Activated CD4-positive, alpha-beta T cell treated with anti-CD3 and anti-CD28 coated beads for 36 hours (primary cell): ENCODE data around the gene ACSM6. TPM values are rescaled to one million over a fixed set of nuclear protein-coding genes. Genes with fewer than 3 reads are reported as not detected.

Source experiments
- ATAC-seq: fragments of 200-7000 bp; cut with Tn5 transposase; one replicate; pipeline ENCODE4 v1.10.0; 2021; ENCODE audit warnings: mild to moderate bottlenecking, moderate library complexity
- CTCF ChIA-PET: fragments of 350-600 bp; sonication (Branson Sonifier 250); formaldehyde crosslinking; loops from one replicate; lab custom pipeline; 2021; ENCODE audit warnings: antibody characterized with exemption; lab: Charles Lee
- POLR2A ChIA-PET: fragments of 350-600 bp; sonication (Branson Sonifier 250); formaldehyde crosslinking; loops from one replicate; lab custom pipeline; 2021; ENCODE audit warnings: antibody characterized with exemption, inconsistent platforms; lab: Charles Lee
- DNase-seq: peaks from one replicate; pipeline ENCODE4 v3.0.0-alpha.2; 2020
- H3K27ac Mint-ChIP-seq: one replicate; pipeline ENCODE4 v1.8.0; 2021; ENCODE audit warnings: mixed read lengths
- H3K27me3 Mint-ChIP-seq: one replicate; pipeline ENCODE4 v1.8.0; 2021; ENCODE audit warnings: mixed read lengths
- H3K36me3 Mint-ChIP-seq: one replicate; pipeline ENCODE4 v1.8.0; 2021; ENCODE audit warnings: low read depth, mixed read lengths
- H3K4me1 Mint-ChIP-seq: one replicate; pipeline ENCODE4 v1.8.0; 2021; ENCODE audit warnings: mixed read lengths
- H3K4me3 Mint-ChIP-seq: one replicate; pipeline ENCODE4 v1.8.0; 2021; ENCODE audit warnings: mild to moderate bottlenecking, moderate library complexity, mixed read lengths
- H3K9me3 Mint-ChIP-seq: one replicate; pipeline ENCODE4 v1.8.0; 2021; ENCODE audit warnings: low read depth, mixed read lengths
- intact Hi-C, 2 experiments: fragments of 100-400 bp; cut with DNase I in 1 of 2; cut with micrococcal nuclease in 1 of 2; formaldehyde crosslinking; loops; one replicate each; pipeline versions ENCODE4 v1.14.2 to v1.15.1; 2022 to 2024; cut with DNase I, micrococcal nuclease
- total RNA-seq, 2 experiments: library from RNA; stranded (reverse); gene quantifications; one replicate each; pipeline ENCODE4 v1.2.3, GENCODE V29; 2021

ACSM6 gene, protein sequence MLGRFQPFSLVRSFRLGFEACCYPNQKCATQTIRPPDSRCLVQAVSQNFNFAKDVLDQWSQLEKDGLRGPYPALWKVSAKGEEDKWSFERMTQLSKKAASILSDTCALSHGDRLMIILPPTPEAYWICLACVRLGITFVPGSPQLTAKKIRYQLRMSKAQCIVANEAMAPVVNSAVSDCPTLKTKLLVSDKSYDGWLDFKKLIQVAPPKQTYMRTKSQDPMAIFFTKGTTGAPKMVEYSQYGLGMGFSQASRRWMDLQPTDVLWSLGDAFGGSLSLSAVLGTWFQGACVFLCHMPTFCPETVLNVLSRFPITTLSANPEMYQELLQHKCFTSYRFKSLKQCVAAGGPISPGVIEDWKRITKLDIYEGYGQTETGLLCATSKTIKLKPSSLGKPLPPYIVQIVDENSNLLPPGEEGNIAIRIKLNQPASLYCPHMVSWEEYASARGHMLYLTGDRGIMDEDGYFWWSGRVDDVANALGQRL
- not detected for total RNA-seq

DNA sequence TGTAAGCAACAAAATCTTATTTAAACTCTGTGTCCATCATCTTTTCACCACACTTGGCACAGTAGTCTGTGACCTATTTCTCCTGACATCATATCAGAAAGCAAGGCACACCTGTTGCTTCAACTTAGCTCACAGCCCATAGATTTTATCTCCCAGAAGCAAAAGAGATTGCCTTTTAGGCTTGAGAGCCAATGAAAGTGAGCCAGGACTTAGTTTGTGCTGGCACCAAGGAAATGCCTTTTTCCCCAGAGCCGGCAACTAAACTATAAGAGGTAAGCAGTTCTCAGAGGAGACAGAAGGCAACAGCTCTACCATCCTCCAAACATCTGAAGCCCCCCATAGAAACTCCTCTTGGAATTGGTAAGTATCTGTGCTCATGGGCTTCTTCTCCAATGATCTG is at the start of gene ACSM6:
TSS of gene ACSM6 (plus strand) at position 295 of the 400 bp plus-strand sequence. CDS start 248 bp downstream, outside the sequence.
- intact Hi-C loops, result no loop called here
- ATAC-seq (no peak), DNase-seq (no peak)
- H3K27me3 Mint-ChIP-seq, result no peaks in the 10 kb centered on the region
- no peak within 1 kb of the TSS for H3K27ac Mint-ChIP-seq
- no peaks in the 10 kb centered on the region for H3K9me3 Mint-ChIP-seq
- no peaks in the 10 kb centered on the region for H3K4me1 Mint-ChIP-seq
- CTCF ChIA-PET, result interaction anchor here (0.6 to 1.2 kb wide), 2 partner anchors 9 to 49 kb away, joined by 3 read pairs; no protein-coding TSS in a partner anchor
- no peaks in the 10 kb centered on the region for H3K36me3 Mint-ChIP-seq
- H3K4me3 Mint-ChIP-seq, result no peak within 1 kb of the TSS
- POLR2A ChIA-PET, result no interaction called here

DNA sequence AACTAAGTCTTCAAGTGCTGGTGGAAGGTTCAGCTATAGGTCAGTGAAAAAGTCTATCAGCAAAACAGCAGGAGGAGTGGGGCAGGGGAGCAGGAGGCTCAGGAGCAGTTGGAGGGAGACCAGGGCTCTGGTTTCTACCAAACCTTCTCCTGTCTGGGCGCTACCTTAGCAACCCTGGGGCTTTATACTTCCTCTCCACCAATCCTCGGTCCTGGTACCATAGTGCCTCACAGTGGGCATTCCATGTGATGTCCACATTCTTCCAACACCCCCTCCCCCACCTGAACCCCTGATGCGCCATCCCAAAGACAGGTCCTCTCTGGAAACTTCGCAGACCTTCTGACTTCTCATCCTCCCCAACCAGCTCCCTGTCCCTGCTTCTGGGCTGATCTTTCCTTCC is 25.3 kb upstream of the ACSM6 start:
- Mint-ChIP-seq H3K27me3 (peaks cover 3% of the 10 kb centered on the region), H3K4me3 (no peak overlapping the region), H3K36me3 (no peaks in the 10 kb centered on the region), H3K27ac (no peak overlapping the region), H3K4me1 (no peaks in the 10 kb centered on the region), H3K9me3 (peaks cover 3% of the 10 kb centered on the region)
- CTCF ChIA-PET, result no interaction called here
- ATAC-seq, result no peak
- POLR2A ChIA-PET, result no interaction called here
- DNase-seq, result no peak
- intact Hi-C loops, result no loop called here

DNA sequence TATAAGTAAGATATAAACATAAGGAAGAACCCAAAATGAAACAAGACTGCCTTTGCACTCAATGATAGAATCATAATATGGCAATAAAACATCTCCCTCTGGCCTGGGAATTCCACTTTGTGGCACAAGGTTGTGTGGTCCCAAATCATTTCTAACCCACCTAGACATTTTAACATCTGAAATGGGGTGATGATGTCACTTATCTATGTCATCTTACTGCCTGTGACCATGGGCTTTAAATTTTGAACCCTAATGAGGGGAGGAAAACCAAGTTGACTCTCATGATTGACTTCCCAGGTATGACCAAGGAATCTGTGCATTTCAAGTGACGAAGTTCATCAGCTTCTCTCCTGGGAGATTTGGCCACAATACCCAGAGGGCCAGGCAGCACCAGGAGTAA is 24.5 kb upstream of the ACSM6 start:
- Mint-ChIP-seq H3K9me3 (no peaks in the 10 kb centered on the region), H3K27ac (no peak overlapping the region), H3K4me3 (no peak overlapping the region), H3K36me3 (no peaks in the 10 kb centered on the region), H3K4me1 (no peaks in the 10 kb centered on the region), H3K27me3 (no peaks in the 10 kb centered on the region)
- no peak for DNase-seq
- intact Hi-C loops, result no loop called here
- CTCF ChIA-PET, result no interaction called here
- no peak for ATAC-seq
- POLR2A ChIA-PET, result no interaction called here

DNA sequence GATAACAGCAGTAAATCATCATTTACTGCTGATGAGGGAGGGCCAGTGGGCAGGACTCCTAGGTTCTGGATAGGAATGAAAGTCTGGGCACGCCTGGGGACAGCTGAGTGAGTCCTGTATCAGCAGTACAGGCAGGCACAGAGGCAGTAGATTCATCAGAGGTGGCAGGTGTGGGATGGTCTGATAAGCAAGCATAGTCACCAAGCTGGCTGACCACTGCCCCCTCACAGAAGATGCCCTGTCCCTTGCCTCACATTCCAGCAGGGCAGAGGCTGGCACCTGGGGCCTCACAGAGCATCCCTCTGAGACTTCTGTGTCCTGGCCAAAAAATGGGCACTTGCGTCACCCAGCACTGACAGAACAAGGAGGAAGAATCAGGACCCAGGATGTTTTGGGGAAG is 23.2 kb upstream of the ACSM6 start:
- CTCF ChIA-PET, result no interaction called here
- POLR2A ChIA-PET, result no interaction called here
- Mint-ChIP-seq H3K36me3 (no peaks in the 10 kb centered on the region), H3K27ac (no peak overlapping the region), H3K9me3 (no peaks in the 10 kb centered on the region), H3K4me3 (no peak overlapping the region), H3K4me1 (no peaks in the 10 kb centered on the region), H3K27me3 (no peaks in the 10 kb centered on the region)
- DNase-seq, result no peak
- no peak for ATAC-seq
- intact Hi-C loops, result no loop called here

DNA sequence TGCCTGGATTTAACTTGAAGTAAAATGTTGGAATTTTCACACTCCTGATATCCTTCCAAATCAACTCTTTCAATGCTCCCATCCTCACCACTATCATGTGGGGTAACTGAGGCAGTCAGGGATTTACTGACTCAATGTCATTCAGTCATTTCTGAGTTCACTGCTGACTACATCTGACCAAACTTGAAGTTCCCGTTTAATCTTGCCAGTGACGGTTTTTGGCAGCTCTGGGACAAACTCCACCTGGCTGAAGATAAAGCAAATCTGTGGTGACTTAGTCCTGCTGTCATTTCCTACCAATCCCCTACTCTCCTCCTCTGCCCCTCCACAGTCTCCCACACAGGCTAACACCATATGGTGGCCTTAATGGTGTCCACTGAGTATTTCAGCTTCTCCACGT is 22.7 kb upstream of the ACSM6 start:
- Mint-ChIP-seq H3K4me1 (no peaks in the 10 kb centered on the region), H3K36me3 (no peaks in the 10 kb centered on the region), H3K9me3 (peaks cover 1% of the 10 kb centered on the region), H3K27ac (no peak overlapping the region), H3K4me3 (no peak overlapping the region), H3K27me3 (peaks cover 3% of the 10 kb centered on the region)
- DNase-seq, result no peak
- ChIA-PET POLR2A (no interaction called here), CTCF (no interaction called here)
- no peak for ATAC-seq
- intact Hi-C loops, result no loop called here

DNA sequence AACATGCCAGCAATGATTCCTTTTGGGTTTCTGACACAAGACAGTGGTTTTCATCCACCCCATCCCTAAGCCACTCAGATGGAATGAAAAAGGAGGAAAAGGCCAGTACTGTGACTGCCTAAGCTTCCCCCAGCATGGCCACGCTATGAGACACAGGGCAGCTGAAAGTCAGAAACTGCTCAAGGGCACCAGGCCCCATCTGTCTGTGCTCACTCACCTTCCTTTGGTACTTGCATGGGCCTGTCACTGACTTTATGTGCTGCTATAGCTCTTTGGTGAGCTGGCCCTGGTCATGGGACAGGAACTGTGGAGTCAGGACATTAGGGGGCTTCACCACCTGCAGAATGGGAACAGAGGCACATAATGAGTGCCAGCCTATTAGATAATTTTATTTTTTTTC is 21.2 kb upstream of the ACSM6 start:
- POLR2A ChIA-PET, result no interaction called here
- Mint-ChIP-seq H3K36me3 (no peaks in the 10 kb centered on the region), H3K4me3 (no peak overlapping the region), H3K27ac (no peak overlapping the region), H3K9me3 (peaks cover 1% of the 10 kb centered on the region), H3K27me3 (peaks cover 3% of the 10 kb centered on the region), H3K4me1 (no peaks in the 10 kb centered on the region)
- ATAC-seq, result no peak
- DNase-seq, result no peak
- CTCF ChIA-PET, result interaction anchor here (0.6 to 0.8 kb wide), 2 partner anchors 10 to 70 kb away, joined by 3 read pairs; no protein-coding TSS in a partner anchor
- intact Hi-C loops, result no loop called here

DNA sequence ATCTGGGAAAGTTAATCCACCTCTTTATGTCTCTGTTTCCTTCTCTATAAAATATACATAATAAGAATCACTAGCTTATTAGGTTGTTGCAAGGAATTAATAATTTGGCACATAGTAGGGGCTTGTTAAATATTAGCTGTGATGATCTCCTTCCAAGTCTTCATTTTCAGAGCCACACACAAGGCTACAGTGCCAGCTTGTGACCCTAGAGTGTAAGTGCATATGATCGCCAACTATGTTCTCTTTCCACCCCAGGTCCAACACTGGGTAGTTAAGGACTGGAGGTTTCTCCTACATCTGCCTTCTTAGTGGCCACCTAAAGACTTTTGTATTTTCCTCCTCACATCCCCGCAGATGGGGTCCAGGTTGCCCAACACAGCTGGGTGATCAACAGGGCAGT is 17.9 kb upstream of the ACSM6 start:
- H3K9me3 Mint-ChIP-seq, result peaks cover 1% of the 10 kb centered on the region
- H3K27ac Mint-ChIP-seq, result no peak overlapping the region
- POLR2A ChIA-PET, result no interaction called here
- no peak for DNase-seq
- H3K4me3 Mint-ChIP-seq, result no peak overlapping the region
- CTCF ChIA-PET, result no interaction called here
- H3K27me3 Mint-ChIP-seq, result peaks cover 3% of the 10 kb centered on the region
- no peaks in the 10 kb centered on the region for H3K36me3 Mint-ChIP-seq
- H3K4me1 Mint-ChIP-seq, result no peaks in the 10 kb centered on the region
- ATAC-seq, result no peak
- intact Hi-C loops, result no loop called here

DNA sequence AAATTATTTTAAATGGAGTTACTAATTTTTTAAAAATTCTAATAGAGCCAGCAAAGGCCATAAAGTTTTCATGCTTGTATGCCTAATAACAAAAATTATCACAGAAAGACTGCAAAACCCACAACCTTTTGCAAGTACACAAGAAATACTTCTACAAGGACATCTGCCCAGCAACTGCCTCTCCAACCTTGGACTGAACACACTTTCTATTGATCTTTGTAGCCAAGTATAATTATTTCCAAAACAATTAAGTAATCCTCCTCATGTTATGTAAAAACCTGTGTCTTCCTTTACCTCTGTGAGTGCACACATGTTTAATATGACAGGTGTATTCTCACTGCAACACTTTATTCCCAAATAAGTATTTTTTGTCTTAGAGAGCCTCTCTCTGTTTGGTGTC is 16.6 kb upstream of the ACSM6 start:
- Mint-ChIP-seq H3K4me1 (no peaks in the 10 kb centered on the region), H3K27ac (no peak overlapping the region), H3K36me3 (no peaks in the 10 kb centered on the region), H3K27me3 (peaks cover 8% of the 10 kb centered on the region), H3K9me3 (peaks cover 1% of the 10 kb centered on the region), H3K4me3 (no peak overlapping the region)
- ChIA-PET POLR2A (no interaction called here), CTCF (no interaction called here)
- no peak for DNase-seq
- no peak for ATAC-seq
- intact Hi-C loops, result no loop called here

DNA sequence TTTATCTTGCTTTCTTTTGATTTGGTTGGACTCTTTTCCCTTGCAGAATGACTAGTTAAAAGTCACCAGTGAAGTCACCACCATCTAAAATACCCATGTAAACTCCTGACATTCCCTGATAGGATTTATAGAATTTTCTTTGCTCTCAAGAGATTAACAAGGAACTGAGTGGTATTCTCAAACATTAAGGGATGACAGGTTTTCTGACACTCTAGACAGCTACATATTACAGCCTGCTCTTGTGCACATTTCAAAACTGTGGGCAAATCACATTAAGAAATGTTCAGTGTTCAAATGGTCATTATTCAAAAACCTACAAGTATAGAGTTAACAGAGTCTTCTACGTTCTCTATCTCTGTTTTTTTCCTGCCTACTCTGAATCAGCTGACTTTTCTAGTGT is 15.8 kb upstream of the ACSM6 start:
- Mint-ChIP-seq H3K4me1 (no peaks in the 10 kb centered on the region), H3K4me3 (no peak overlapping the region), H3K27ac (no peak overlapping the region), H3K36me3 (no peaks in the 10 kb centered on the region), H3K27me3 (peaks cover 10% of the 10 kb centered on the region), H3K9me3 (peaks cover 1% of the 10 kb centered on the region)
- no peak for DNase-seq
- ChIA-PET POLR2A (no interaction called here), CTCF (interaction anchor here (1.3 kb wide), 1 partner anchor 65 kb away, joined by 5 read pairs; no protein-coding TSS in a partner anchor)
- intact Hi-C loops, result no loop called here
- no peak for ATAC-seq

DNA sequence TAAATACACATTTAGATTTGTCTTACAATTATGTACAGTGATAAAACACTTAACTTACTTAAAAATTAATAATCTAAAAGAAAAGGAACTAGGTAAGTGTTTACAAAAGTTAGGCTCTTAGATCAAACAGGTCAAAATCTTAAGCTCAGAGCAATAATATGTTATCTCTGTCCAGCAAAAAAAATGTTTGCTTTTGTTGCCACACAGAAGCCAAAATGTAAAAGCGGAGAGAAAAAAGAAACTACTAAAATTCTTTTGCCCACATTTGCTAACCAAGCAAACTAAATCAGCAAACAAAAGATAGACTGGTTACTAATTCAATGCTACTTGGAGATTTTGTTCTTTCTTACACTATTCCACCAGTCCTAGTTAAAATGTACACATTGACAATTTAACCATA is 15.2 kb upstream of the ACSM6 start:
- peaks cover 1% of the 10 kb centered on the region for H3K9me3 Mint-ChIP-seq
- H3K4me1 Mint-ChIP-seq, result no peaks in the 10 kb centered on the region
- no peak overlapping the region for H3K4me3 Mint-ChIP-seq
- intact Hi-C loops, result no loop called here
- no peak overlapping the region for H3K27ac Mint-ChIP-seq
- H3K36me3 Mint-ChIP-seq, result no peaks in the 10 kb centered on the region
- DNase-seq (no peak), ATAC-seq (no peak)
- CTCF ChIA-PET, result interaction anchor here (1.3 kb wide), 2 partner anchors 65 to 66 kb away, joined by 4 to 5 read pairs; no protein-coding TSS in a partner anchor
- POLR2A ChIA-PET, result no interaction called here
- H3K27me3 Mint-ChIP-seq, result peaks cover 10% of the 10 kb centered on the region

DNA sequence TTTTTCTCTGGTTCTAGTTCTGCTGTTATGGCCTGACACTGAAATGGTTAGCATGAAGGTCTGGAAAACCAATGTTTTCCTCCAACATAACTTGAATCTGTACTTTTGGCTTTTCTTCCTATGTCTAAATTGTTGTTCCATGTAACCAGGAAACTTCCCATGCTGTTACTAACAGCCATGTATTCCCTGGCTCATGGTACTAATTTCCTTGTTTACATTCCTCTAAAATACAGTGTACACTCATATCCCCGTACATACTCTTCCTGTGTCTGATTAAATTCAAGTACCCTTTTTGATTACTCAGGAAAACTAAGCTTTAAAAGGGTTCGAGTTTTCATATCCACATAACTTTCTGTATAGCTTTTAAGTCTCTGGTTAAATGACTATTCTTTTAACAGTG is 12.3 kb upstream of the ACSM6 start:
- no peak overlapping the region for H3K4me3 Mint-ChIP-seq
- CTCF ChIA-PET, result interaction anchor here (0.5 to 3.5 kb wide), 4 partner anchors 19 to 182 kb away, joined by 3 to 47 read pairs (median 3); no protein-coding TSS in a partner anchor
- no peaks in the 10 kb centered on the region for H3K9me3 Mint-ChIP-seq
- POLR2A ChIA-PET, result no interaction called here
- H3K27ac Mint-ChIP-seq, result no peak overlapping the region
- peaks cover 18% of the 10 kb centered on the region for H3K27me3 Mint-ChIP-seq
- no peaks in the 10 kb centered on the region for H3K36me3 Mint-ChIP-seq
- peaks cover 3% of the 10 kb centered on the region for H3K4me1 Mint-ChIP-seq
- DNase-seq, result no peak
- ATAC-seq, result no peak
- intact Hi-C loops, result loop anchor here (2.0 to 10.0 kb wide), 2 partner anchors 47 to 49 kb away; no protein-coding TSS in a partner anchor
